GM21515 (cell line): ENCODE data around the gene NAPB.
"Not testable (repeated sequence)": the region's sequence is repeated elsewhere in the genome, so short reads cannot be mapped to it uniquely, and the experiment has no call there.

ENCODE experiments used
- ATAC-seq: cut with Tn5 transposase; IDR thresholded peaks from one replicate; pipeline ENCODE4 v1.9.1; 2021; ENCODE audit not compliant: unreplicated experiment

The NAPB gene

GRCh38 chr20:23349338-23350195 is 71.7 kb downstream of the NAPB start:
- peak; percentile 44 for ATAC-seq

GRCh38 chr20:23348510-23348909 is 72.8 kb downstream of the NAPB start:
- ATAC-seq = not testable (repeated sequence)

GRCh38 chr20:23347791-23348190 is 73.5 kb downstream of the NAPB start:
- no peak for ATAC-seq

- no peak for ATAC-seq
Measured at GRCh38 chr20:23346002-23346401, 75.3 kb downstream of the NAPB start.

GRCh38 chr20:23344336-23344735 is 77.0 kb downstream of the NAPB start:
- no peak for ATAC-seq

GRCh38 chr20:23343590-23343989 is 77.7 kb downstream of the NAPB start:
- ATAC-seq = no peak

- ATAC-seq = peak; percentile 55
Measured at GRCh38 chr20:23341073-23341472, 80.2 kb downstream of the NAPB start.

- ATAC-seq = peak; percentile 58
Measured at GRCh38 chr20:23340524-23340923, 80.8 kb downstream of the NAPB start.

GRCh38 chr20:23339986-23340385 is 81.3 kb downstream of the NAPB start:
- ATAC-seq = no peak

- ATAC-seq = no peak
Measured at GRCh38 chr20:23337312-23337711, 84.0 kb downstream of the NAPB start.

GRCh38 chr20:23336476-23336875 is 84.8 kb downstream of the NAPB start:
- ATAC-seq = no peak

- no peak for ATAC-seq
Measured at GRCh38 chr20:23335521-23335920, 85.8 kb downstream of the NAPB start.

- no peak for ATAC-seq
Measured at GRCh38 chr20:23334111-23334510, 87.2 kb downstream of the NAPB start.

GRCh38 chr20:23332467-23332866 is 88.8 kb downstream of the NAPB start:
- ATAC-seq = no peak

GRCh38 chr20:23331450-23332350 is 89.6 kb downstream of the NAPB start:
- ATAC-seq = no peak

- ATAC-seq = no peak
Measured at GRCh38 chr20:23327617-23328333, 93.5 kb downstream of the NAPB start.

GRCh38 chr20:23326774-23327173 is 94.5 kb downstream of the NAPB start:
- ATAC-seq = no peak

GRCh38 chr20:23325107-23325506 is 96.2 kb downstream of the NAPB start:
- ATAC-seq = no peak
